ENCODE data around the gene GADD45B.
A peak's percentile ranks its signal among the peaks of the same experiment; 100 is the strongest.

GADD45B gene

GRCh38 chr19:2477141-2477710, 1.3 kb downstream of the GADD45B start:
- peak overlapping the region; percentile 97 for H3K4me3 ChIP-seq (ENCODE audit: low read depth, low read length)
- no peak for TF ChIP-seq MAX (IDR thresholded peaks at IDR 0.05; ENCODE audit: low read depth, low read length)
- TF ChIP-seq MYC (IDR thresholded peaks at IDR 0.05; ENCODE audit: low read depth, low read length), result no peak
- TF ChIP-seq CTCF (IDR thresholded peaks at IDR 0.05; ENCODE audit: low read depth, low read length), result no peak
- no peak for TF ChIP-seq POLR2A (IDR thresholded peaks at IDR 0.05; ENCODE audit: extremely low read depth, insufficient read length)
- DNase-seq (ENCODE audit: low read depth), result peak; percentile 27

GRCh38 chr19:2477732-2478191, 1.8 kb downstream of the GADD45B start:
- peak overlapping the region; percentile 97 for H3K4me3 ChIP-seq (ENCODE audit: low read depth, low read length)
- peak; percentile 69 for DNase-seq (ENCODE audit: low read depth)
- TF ChIP-seq CTCF (IDR thresholded peaks at IDR 0.05; ENCODE audit: low read depth, low read length) (no peak), MAX (IDR thresholded peaks at IDR 0.05; ENCODE audit: low read depth, low read length) (no peak), POLR2A (IDR thresholded peaks at IDR 0.05; ENCODE audit: extremely low read depth, insufficient read length) (no peak), MYC (IDR thresholded peaks at IDR 0.05; ENCODE audit: low read depth, low read length) (no peak)

GRCh38 chr19:2478278-2478755, 2.4 kb downstream of the GADD45B start:
- peak; percentile 95 for DNase-seq (ENCODE audit: low read depth)
- no peak for TF ChIP-seq CTCF (IDR thresholded peaks at IDR 0.05; ENCODE audit: low read depth, low read length)
- peak; percentile 22; the same call in 1 of the 2 replicates for TF ChIP-seq MAX (IDR thresholded peaks at IDR 0.05; ENCODE audit: low read depth, low read length)
- TF ChIP-seq POLR2A (IDR thresholded peaks at IDR 0.05; ENCODE audit: extremely low read depth, insufficient read length), result no peak
- TF ChIP-seq MYC (IDR thresholded peaks at IDR 0.05; ENCODE audit: low read depth, low read length), result peak; percentile 25; the same call in 1 of the 2 replicates
- H3K4me3 ChIP-seq (ENCODE audit: low read depth, low read length), result peak overlapping the region; percentile 97

- peak; percentile 82 for DNase-seq (ENCODE audit: low read depth)
- no peak for TF ChIP-seq MAX (IDR thresholded peaks at IDR 0.05; ENCODE audit: low read depth, low read length)
- TF ChIP-seq CTCF (IDR thresholded peaks at IDR 0.05; ENCODE audit: low read depth, low read length), result no peak
- TF ChIP-seq MYC (IDR thresholded peaks at IDR 0.05; ENCODE audit: low read depth, low read length), result no peak
- TF ChIP-seq POLR2A (IDR thresholded peaks at IDR 0.05; ENCODE audit: extremely low read depth, insufficient read length), result no peak
- peak overlapping the region; percentile 53 for H3K4me3 ChIP-seq (ENCODE audit: low read depth, low read length)
Observed at GRCh38 chr19:2478756-2479555, 3.0 kb downstream of the GADD45B start.

GRCh38 chr19:2479556-2480194, 3.7 kb downstream of the GADD45B start:
- TF ChIP-seq POLR2A (IDR thresholded peaks at IDR 0.05; ENCODE audit: extremely low read depth, insufficient read length), result no peak
- no peak for TF ChIP-seq CTCF (IDR thresholded peaks at IDR 0.05; ENCODE audit: low read depth, low read length)
- no peak for TF ChIP-seq MAX (IDR thresholded peaks at IDR 0.05; ENCODE audit: low read depth, low read length)
- TF ChIP-seq MYC (IDR thresholded peaks at IDR 0.05; ENCODE audit: low read depth, low read length), result no peak
- no peak overlapping the region for H3K4me3 ChIP-seq (ENCODE audit: low read depth, low read length)

More at GRCh38 chr19:2479556-2480194, 3.7 kb downstream of the GADD45B start:
- DNase-seq (ENCODE audit: low read depth), result no peak
